ENCODE results near the gene CEPT1. TPM values are rescaled to one million over a fixed set of nuclear protein-coding genes. Genes with fewer than 3 reads are reported as not detected.

Gene CEPT1
- total and polyA plus RNA-seq, 8 donors, result 4.6 to 71.4 (median 13.5) TPM

DNA sequence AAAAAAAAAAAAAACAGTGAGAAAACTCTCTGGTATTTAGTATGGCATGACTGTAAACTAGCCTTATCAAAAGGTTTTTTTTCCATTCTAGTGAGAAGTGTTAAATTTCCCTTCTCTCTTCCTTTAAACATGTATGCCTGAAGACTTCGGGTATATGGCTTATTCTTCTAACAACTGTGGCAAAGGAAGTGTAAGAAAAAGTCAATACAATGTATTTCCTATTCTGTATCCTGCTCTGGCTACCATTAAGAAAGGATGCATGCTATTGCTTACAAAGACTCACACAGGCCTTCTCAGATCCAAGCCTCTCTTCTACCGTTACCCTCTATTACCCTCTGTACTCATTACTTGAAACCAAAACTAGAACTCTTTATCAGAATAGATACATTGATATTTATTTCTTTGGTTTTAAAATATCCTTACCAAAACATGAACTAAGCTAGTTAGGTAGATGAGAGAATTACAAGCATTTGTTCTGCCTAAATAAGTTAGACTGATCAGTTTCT, 8.4 kb downstream of the CEPT1 start:
- intact Hi-C loops (cut with DNase I; ENCODE audit: low total_unique reads), result no loop called here
- Histone ChIP-seq H3K36me3 (peaks cover 15 to 64% (median 56%) of the 10 kb centered on the region in 4 donors), H3K4me3 (no peak overlapping the region), H3K27me3 (no peaks in the 10 kb centered on the region), H3K9me3 (no peaks in the 10 kb centered on the region), H3K4me1 (peaks cover 0 to 39% (median 18%) of the 10 kb centered on the region in 4 donors), H3K27ac (no peak overlapping the region)
- TF ChIP-seq EP300 (IDR thresholded peaks at IDR 0.05), result no peak
- TF ChIP-seq, protein P1, sequence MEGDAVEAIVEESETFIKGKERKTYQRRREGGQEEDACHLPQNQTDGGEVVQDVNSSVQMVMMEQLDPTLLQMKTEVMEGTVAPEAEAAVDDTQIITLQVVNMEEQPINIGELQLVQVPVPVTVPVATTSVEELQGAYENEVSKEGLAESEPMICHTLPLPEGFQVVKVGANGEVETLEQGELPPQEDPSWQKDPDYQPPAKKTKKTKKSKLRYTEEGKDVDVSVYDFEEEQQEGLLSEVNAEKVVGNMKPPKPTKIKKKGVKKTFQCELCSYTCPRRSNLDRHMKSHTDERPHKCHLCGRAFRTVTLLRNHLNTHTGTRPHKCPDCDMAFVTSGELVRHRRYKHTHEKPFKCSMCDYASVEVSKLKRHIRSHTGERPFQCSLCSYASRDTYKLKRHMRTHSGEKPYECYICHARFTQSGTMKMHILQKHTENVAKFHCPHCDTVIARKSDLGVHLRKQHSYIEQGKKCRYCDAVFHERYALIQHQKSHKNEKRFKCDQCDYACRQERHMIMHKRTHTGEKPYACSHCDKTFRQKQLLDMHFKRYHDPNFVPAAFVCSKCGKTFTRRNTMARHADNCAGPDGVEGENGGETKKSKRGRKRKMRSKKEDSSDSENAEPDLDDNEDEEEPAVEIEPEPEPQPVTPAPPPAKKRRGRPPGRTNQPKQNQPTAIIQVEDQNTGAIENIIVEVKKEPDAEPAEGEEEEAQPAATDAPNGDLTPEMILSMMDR (IDR thresholded peaks at IDR 0.05), result no peak
- TF ChIP-seq POLR2AphosphoS5 (IDR thresholded peaks at IDR 0.05), result no peak
- no peak for TF ChIP-seq POLR2A (IDR thresholded peaks at IDR 0.05)
- DNase-seq, result no peak
- 54 to 73% (median 64%) methylated on average over 2 of the region's 2 CpGs for WGBS, 5 donors

- H3K4me1 ChIP-seq, result peaks cover 0 to 26% (median 14%) of the 10 kb centered on the region in 4 donors
- no peak overlapping the region for H3K27ac ChIP-seq
- peaks cover 15 to 85% (median 71%) of the 10 kb centered on the region in 4 donors for H3K36me3 ChIP-seq
- H3K27me3 ChIP-seq, result no peaks in the 10 kb centered on the region
- TF ChIP-seq POLR2A (IDR thresholded peaks at IDR 0.05) (no peak), POLR2AphosphoS5 (IDR thresholded peaks at IDR 0.05) (no peak), EP300 (IDR thresholded peaks at IDR 0.05) (no peak)
- TF ChIP-seq, protein P1 (IDR thresholded peaks at IDR 0.05), result no peak
- H3K4me3 ChIP-seq, result no peak overlapping the region
- H3K9me3 ChIP-seq, result no peaks in the 10 kb centered on the region
- WGBS, 5 donors, result 44 to 66% (median 48%) methylated on average over 3 of the region's 3 CpGs
- no peak for DNase-seq
- intact Hi-C loops (cut with DNase I; ENCODE audit: low total_unique reads), result no loop called here
These were observed 11.8 kb downstream of the CEPT1 start for GRCh38 chr1:111151838-111152237.

- no peak for DNase-seq
- Histone ChIP-seq H3K36me3 (peaks cover 6 to 82% (median 66%) of the 10 kb centered on the region in 4 donors), H3K9me3 (no peaks in the 10 kb centered on the region), H3K4me1 (peaks cover 0 to 32% (median 3%) of the 10 kb centered on the region in 4 donors), H3K4me3 (no peak overlapping the region), H3K27ac (no peak overlapping the region), H3K27me3 (no peaks in the 10 kb centered on the region)
- WGBS, 5 donors, result 93 to 96% (median 94%) methylated on average over 5 of the region's 5 CpGs
- intact Hi-C loops (cut with DNase I; ENCODE audit: low total_unique reads), result no loop called here
- TF ChIP-seq POLR2A (IDR thresholded peaks at IDR 0.05) (no peak), EP300 (IDR thresholded peaks at IDR 0.05) (no peak), POLR2AphosphoS5 (IDR thresholded peaks at IDR 0.05) (no peak)
- TF ChIP-seq, protein P1 (IDR thresholded peaks at IDR 0.05), result no peak
These were observed 14.3 kb downstream of the CEPT1 start for GRCh38 chr1:111154021-111154999.

GRCh38 chr1:111157431-111157830, 17.4 kb downstream of the CEPT1 start:
- Histone ChIP-seq H3K9me3 (no peaks in the 10 kb centered on the region), H3K27me3 (no peaks in the 10 kb centered on the region), H3K27ac (no peak overlapping the region), H3K4me1 (peaks cover 0 to 16% (median 8%) of the 10 kb centered on the region in 4 donors), H3K36me3 (peaks cover 6 to 82% (median 63%) of the 10 kb centered on the region in 4 donors), H3K4me3 (no peak overlapping the region)
- no peak for DNase-seq
- intact Hi-C loops (cut with DNase I; ENCODE audit: low total_unique reads), result no loop called here
- TF ChIP-seq POLR2AphosphoS5 (IDR thresholded peaks at IDR 0.05), result no peak
- no peak for TF ChIP-seq EP300 (IDR thresholded peaks at IDR 0.05)
- TF ChIP-seq, protein P1 (IDR thresholded peaks at IDR 0.05), result no peak
- TF ChIP-seq POLR2A (IDR thresholded peaks at IDR 0.05), result no peak
- 86 to 100% (median 95%) methylated on average over 2 of the region's 2 CpGs for WGBS, 5 donors
